ENCODE results near the gene BMAL1. TPM values are rescaled to one million over a fixed set of nuclear protein-coding genes. Genes with fewer than 3 reads are reported as not detected.

Gene BMAL1
- total RNA-seq, 2 experiments from 2014 or later = 18.6 to 20.2 TPM

DNA sequence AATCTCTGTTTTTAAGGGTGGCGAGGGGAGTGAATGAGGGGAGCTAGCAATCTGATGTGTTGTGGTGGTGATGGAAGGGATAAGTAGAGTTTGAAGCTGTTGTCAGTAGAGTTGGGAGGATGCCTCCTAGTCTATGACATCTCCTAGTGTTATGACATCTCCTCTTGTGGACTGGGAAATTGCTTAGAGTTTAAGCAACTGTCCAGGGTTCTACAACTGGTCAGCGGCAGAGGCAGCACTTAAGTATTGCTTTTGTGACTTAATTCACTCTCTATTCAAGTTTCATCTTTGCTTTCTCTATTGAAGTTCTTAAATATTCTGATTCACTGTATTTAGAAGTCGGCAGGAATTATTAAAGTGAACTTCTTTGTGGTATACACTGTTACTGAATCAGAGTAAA is 13.8 kb downstream of the BMAL1 start:
- ATAC-seq (no peak), DNase-seq (no peak)
- no peaks in the 10 kb centered on the region for H3K9me3 Mint-ChIP-seq (ENCODE audit: low read depth)
- no peaks in the 10 kb centered on the region for H3K27me3 Mint-ChIP-seq
- H3K27ac Mint-ChIP-seq = no peak overlapping the region
- ChIA-PET CTCF (interaction anchor here (0.6 to 2.0 kb wide), 7 partner anchors 12 to 84 kb away, joined by 3 to 8 read pairs (median 5); no protein-coding TSS in a partner anchor), POLR2A (no interaction called here)
- H3K4me1 Mint-ChIP-seq = peaks cover 84% of the 10 kb centered on the region
- H3K4me3 Mint-ChIP-seq = no peak overlapping the region
- intact Hi-C loops (cut with DNase I, micrococcal nuclease) = no loop called here
- H3K36me3 Mint-ChIP-seq (ENCODE audit: low read depth) = peaks cover 3% of the 10 kb centered on the region

DNA sequence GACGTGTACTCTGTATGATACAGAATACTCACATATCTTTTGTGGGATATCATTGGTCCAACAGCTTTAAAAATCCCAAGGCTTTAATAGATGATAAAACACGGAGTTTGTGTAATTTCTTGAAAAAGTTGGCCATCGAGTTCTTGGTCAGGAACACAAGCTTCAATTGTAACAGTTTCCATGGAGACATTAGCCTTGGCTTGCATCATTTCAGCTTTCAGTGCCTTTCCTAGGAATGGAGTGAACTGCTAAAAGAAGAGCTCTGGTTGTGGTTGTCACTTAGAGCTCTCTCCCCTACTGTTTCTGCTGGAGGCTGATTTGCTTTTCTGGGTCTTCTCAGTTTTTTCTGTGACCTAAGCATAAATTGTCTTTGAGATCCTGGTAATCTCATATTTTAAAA is 14.2 kb downstream of the BMAL1 start:
- DNase-seq = no peak
- Mint-ChIP-seq H3K9me3 (ENCODE audit: low read depth) (no peaks in the 10 kb centered on the region), H3K27ac (no peak overlapping the region), H3K27me3 (no peaks in the 10 kb centered on the region), H3K36me3 (ENCODE audit: low read depth) (peaks cover 3% of the 10 kb centered on the region), H3K4me3 (no peak overlapping the region), H3K4me1 (peaks cover 84% of the 10 kb centered on the region)
- ChIA-PET POLR2A (no interaction called here), CTCF (interaction anchor here (0.6 to 2.0 kb wide), 5 partner anchors 10 to 84 kb away, joined by 4 to 8 read pairs (median 5); no protein-coding TSS in a partner anchor)
- intact Hi-C loops (cut with DNase I, micrococcal nuclease) = no loop called here
- no peak for ATAC-seq

DNA sequence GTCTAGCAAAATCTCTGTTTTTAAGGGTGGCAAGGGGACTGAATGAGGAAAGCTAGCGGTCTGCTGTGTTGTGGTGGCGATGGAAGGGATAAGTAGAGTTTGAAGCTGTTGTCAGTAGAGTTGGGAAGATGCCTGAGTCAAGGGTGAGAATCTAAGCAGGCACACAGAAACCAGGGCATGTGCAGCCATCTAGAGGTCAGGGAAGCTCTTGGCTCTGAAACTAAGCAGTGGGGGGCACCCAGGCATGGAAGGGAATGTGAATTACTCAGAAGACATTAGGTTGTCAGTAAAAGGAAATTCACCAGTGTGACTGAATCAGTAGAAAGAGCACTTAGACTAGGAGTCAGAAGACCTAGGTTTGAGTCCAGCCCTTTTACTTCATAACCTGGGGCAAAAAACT is 15.4 kb downstream of the BMAL1 start:
- DNase-seq = no peak
- CTCF ChIA-PET = interaction anchor here (0.7 to 1.7 kb wide), 3 partner anchors 8 to 1141 kb away, joined by 3 to 5 read pairs (median 4); no protein-coding TSS in a partner anchor
- Mint-ChIP-seq H3K4me1 (peaks cover 83% of the 10 kb centered on the region), H3K27ac (no peak overlapping the region), H3K27me3 (no peaks in the 10 kb centered on the region), H3K4me3 (no peak overlapping the region), H3K36me3 (ENCODE audit: low read depth) (no peaks in the 10 kb centered on the region), H3K9me3 (ENCODE audit: low read depth) (no peaks in the 10 kb centered on the region)
- no peak for ATAC-seq
- intact Hi-C loops (cut with DNase I, micrococcal nuclease) = no loop called here
- POLR2A ChIA-PET = interaction anchor here (0.7 kb wide), 1 partner anchor 41 kb away, joined by 4 read pairs; no protein-coding TSS in a partner anchor

DNA sequence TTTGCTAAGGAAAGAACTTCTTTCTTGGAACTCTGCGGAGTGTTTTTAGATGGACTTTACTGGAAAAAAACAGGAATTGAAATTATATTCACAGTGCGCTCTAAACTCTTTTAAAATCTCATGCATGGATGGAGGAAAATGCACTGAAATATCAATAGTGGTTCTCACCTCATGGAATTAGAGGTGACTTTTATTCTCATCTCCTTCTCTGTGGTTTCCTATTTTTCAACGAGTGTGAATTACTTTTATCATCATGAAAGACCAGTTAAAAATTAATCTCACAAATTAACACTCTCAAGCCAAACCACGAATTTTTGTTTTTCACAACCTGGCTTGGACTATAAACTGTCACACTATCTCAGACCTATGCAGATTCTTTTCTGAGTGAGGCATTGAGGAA is 16.6 kb downstream of the BMAL1 start:
- peaks cover 80% of the 10 kb centered on the region for H3K4me1 Mint-ChIP-seq

DNA sequence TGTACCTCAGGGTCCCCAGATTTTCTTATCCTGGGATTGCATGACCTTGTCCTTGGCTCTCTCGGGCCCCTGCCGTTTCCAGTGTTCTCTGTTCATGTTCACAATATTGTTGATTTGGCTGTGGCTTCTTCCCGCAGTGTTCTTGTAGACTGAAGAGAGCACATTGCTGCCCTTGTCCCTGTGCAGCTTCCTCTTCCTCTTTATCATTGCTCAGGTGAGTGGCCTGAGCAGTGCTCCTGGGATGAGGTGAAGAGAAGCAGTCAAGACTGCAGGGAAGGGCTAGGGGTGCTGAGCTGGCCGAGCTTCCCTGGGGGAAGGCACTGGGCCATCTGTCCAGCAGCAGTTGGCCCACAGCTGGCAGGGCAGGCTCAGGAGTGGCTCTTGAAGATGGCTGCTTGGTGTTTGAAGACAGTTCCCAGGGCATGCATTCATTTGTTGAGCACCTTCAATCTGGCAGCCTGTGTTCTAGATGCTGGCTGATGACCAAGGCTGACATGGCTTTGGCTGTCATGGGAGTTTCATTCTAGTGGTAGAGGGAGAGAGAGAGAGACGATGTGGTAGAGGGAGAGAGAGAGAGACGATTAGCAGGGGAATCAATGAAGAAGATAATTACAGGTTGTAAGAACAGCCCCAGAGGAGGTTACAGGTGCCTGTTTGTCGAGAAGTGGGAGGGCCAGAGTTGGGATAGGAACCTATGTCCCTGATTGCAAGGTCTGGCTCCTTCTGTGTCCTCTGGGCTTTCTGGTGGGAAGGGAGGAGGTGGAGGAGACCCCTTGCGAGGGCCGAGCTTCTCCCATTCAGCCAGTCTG is 17.4 kb downstream of the BMAL1 start:
- Mint-ChIP-seq H3K9me3 (ENCODE audit: low read depth) (no peaks in the 10 kb centered on the region), H3K4me3 (no peak overlapping the region), H3K4me1 (peaks cover 77% of the 10 kb centered on the region), H3K27me3 (no peaks in the 10 kb centered on the region), H3K36me3 (ENCODE audit: low read depth) (no peaks in the 10 kb centered on the region), H3K27ac (no peak overlapping the region)
- ChIA-PET POLR2A (no interaction called here), CTCF (no interaction called here)
- DNase-seq (no peak), ATAC-seq (no peak)
- intact Hi-C loops (cut with DNase I, micrococcal nuclease) = no loop called here

More for the DNA sequence above, 16.6 kb downstream of the BMAL1 start:
- ChIA-PET CTCF (no interaction called here), POLR2A (no interaction called here)
- H3K9me3 Mint-ChIP-seq (ENCODE audit: low read depth) = no peaks in the 10 kb centered on the region
- intact Hi-C loops (cut with DNase I, micrococcal nuclease) = no loop called here
- no peak overlapping the region for H3K27ac Mint-ChIP-seq
- DNase-seq (no peak), ATAC-seq (no peak)
- H3K27me3 Mint-ChIP-seq = no peaks in the 10 kb centered on the region
- no peaks in the 10 kb centered on the region for H3K36me3 Mint-ChIP-seq (ENCODE audit: low read depth)
- no peak overlapping the region for H3K4me3 Mint-ChIP-seq

DNA sequence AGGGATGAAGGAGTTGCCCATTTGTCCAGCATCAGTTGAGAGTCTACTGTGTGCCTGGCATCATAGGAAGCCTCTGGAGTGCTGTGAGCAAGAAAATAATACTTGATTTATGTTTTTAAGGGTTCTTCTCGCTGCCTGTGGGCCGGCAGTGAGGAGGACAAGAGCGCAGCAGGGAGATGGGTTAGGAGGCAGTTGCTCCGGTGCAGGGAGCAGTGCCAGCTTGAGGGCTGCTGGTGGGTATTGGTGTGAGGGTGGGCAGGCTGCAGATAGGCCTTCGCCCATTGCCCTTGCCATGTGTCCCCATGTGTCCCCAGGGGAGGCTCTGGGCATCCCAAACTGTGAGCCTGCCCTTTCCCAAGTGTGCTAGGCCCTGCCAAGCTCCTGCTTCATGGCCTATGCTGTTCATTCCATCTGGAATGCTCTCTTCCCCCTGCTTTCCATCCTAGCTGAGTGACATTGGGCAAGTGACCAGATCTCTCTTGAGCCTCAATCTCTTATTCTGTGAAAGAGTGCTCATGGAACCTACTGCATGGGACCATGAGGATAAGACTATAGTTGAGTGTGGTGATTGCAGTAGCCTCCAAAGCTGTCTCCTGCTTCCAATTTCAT is 19.8 kb downstream of the BMAL1 start:
- intact Hi-C loops (cut with DNase I, micrococcal nuclease) = no loop called here
- CTCF ChIA-PET = interaction anchor here (0.6 to 1.3 kb wide), 6 partner anchors 11 to 85 kb away, joined by 3 to 5 read pairs (median 3); no protein-coding TSS in a partner anchor
- H3K27ac Mint-ChIP-seq = peak overlapping the region; percentile 23
- peaks cover 83% of the 10 kb centered on the region for H3K4me1 Mint-ChIP-seq
- ATAC-seq (no peak), DNase-seq (no peak)
- POLR2A ChIA-PET = interaction anchor here (0.6 kb wide), 1 partner anchor 16 kb away, joined by 3 read pairs; no protein-coding TSS in a partner anchor
- H3K27me3 Mint-ChIP-seq = no peaks in the 10 kb centered on the region
- H3K4me3 Mint-ChIP-seq = no peak overlapping the region
- no peaks in the 10 kb centered on the region for H3K9me3 Mint-ChIP-seq (ENCODE audit: low read depth)
- no peaks in the 10 kb centered on the region for H3K36me3 Mint-ChIP-seq (ENCODE audit: low read depth)

DNA sequence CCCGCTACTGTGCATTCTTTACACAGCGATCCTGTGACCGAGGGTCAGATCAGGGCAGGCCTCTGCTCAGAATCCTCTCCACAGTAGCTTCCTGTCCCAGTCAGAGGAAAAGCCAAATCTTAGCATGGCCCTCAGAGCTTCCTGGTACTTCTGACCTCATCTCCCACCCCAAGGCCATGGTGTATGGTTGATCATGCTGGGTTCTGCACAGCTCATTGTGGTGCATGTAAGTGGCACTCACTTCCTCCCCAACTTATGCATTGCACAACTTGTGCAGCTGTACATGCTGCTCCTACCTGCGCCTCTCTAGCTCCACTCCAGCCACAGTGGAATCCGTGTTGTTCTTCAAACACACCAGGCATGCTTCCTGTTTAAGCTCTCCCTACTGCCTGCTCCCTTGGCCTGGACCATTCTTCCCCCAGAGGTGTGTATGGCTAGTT is 20.3 kb downstream of the BMAL1 start:
- intact Hi-C loops (cut with DNase I, micrococcal nuclease) = no loop called here
- Mint-ChIP-seq H3K9me3 (ENCODE audit: low read depth) (no peaks in the 10 kb centered on the region), H3K27ac (peak overlapping the region; percentile 23), H3K36me3 (ENCODE audit: low read depth) (no peaks in the 10 kb centered on the region), H3K4me1 (peaks cover 78% of the 10 kb centered on the region), H3K4me3 (no peak overlapping the region), H3K27me3 (no peaks in the 10 kb centered on the region)
- DNase-seq (peak; percentile 51), ATAC-seq (peak; percentile 94)
- CTCF ChIA-PET = interaction anchor here (0.6 to 1.0 kb wide), 5 partner anchors 11 to 86 kb away, joined by 3 to 5 read pairs (median 3); no protein-coding TSS in a partner anchor
- POLR2A ChIA-PET = interaction anchor here (0.6 kb wide), 1 partner anchor 16 kb away, joined by 3 read pairs; no protein-coding TSS in a partner anchor

DNA sequence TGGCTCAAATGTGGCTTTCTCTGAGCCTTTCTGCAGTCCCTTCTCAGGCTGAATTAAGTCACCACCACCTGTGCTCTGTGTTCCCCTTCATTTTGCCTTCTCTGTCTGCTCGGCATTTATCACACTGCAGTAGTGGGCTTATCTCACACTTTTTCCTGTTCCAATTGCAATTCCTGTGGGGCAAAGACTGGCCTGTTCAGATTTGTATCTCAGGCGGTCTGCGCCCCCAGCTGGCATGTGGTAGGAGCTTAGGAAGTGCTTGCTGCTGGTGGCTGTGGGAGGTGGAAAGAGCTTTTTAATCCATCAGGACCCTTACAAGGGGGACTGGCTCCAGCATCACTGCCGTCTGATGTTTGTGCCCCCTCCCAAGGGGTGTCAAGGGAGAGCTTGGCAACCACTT is 21.2 kb downstream of the BMAL1 start:
- no peak for DNase-seq
- Mint-ChIP-seq H3K36me3 (ENCODE audit: low read depth) (no peaks in the 10 kb centered on the region), H3K4me1 (peaks cover 72% of the 10 kb centered on the region), H3K27ac (no peak overlapping the region), H3K27me3 (no peaks in the 10 kb centered on the region), H3K9me3 (ENCODE audit: low read depth) (peaks cover 2% of the 10 kb centered on the region), H3K4me3 (no peak overlapping the region)
- no peak for ATAC-seq
- ChIA-PET CTCF (interaction anchor here (0.7 kb wide), 1 partner anchor 60 kb away, joined by 3 read pairs; no protein-coding TSS in a partner anchor), POLR2A (no interaction called here)
- intact Hi-C loops (cut with DNase I, micrococcal nuclease) = no loop called here

DNA sequence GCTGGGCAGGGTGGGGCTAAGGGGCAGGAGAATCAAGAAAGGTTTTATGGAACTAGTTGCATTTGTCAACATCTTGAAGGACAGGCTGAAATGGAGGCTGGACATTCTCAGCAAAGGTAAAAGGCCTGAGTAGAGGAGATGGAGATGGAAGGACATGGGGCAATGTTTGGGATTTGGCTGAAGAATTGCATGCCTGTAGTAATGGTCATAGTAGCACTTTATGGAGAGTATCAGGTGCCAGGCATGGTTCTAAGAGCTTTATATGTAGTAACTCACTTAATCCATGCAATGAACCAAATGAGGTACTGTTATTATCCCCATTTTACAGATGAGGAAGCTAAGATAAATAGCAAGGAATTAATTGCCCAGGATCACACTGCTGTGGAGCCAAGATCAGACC is 23.9 kb downstream of the BMAL1 start:
- Mint-ChIP-seq H3K4me3 (no peak overlapping the region), H3K4me1 (peaks cover 45% of the 10 kb centered on the region), H3K27ac (no peak overlapping the region), H3K27me3 (no peaks in the 10 kb centered on the region), H3K9me3 (ENCODE audit: low read depth) (peaks cover 2% of the 10 kb centered on the region), H3K36me3 (ENCODE audit: low read depth) (peaks cover 2% of the 10 kb centered on the region)
- ChIA-PET CTCF (interaction anchor here (0.7 to 2.3 kb wide), 4 partner anchors 9 to 47 kb away, joined by 3 to 14 read pairs (median 4); no protein-coding TSS in a partner anchor), POLR2A (no interaction called here)
- intact Hi-C loops (cut with DNase I, micrococcal nuclease) = no loop called here
- ATAC-seq (no peak), DNase-seq (no peak)

DNA sequence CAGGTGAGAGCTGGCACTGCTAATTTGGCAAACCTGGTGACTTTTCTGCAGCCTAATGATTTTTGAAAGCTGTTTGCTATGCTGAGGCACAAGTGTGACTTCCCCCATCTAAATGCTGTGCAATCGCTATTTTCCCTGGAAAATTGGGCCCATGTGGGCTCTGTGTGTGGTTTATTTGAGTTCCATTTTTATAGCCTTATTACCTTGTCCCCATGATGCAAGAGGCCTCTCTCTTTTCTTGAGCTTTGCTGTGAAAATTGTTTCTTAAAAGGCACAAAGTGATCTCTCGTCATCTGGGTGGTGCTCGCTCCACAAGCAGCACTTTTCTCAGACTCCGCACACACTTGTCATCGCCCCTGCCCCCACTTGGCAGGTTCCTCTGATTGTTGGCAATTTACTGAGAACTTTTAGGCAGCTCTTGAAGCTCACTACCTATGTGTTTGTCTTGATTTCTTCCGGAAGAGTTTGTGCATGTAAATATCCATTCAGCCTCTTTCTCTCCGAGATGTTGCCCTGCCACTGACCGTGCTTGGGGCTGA is 24.9 kb downstream of the BMAL1 start:
- POLR2A ChIA-PET = no interaction called here

More for the DNA sequence above, 24.9 kb downstream of the BMAL1 start:
- DNase-seq (no peak), ATAC-seq (no peak)
- H3K4me3 Mint-ChIP-seq = no peak overlapping the region
- no peak overlapping the region for H3K27ac Mint-ChIP-seq
- peaks cover 2% of the 10 kb centered on the region for H3K36me3 Mint-ChIP-seq (ENCODE audit: low read depth)
- peaks cover 2% of the 10 kb centered on the region for H3K9me3 Mint-ChIP-seq (ENCODE audit: low read depth)
- H3K27me3 Mint-ChIP-seq = no peaks in the 10 kb centered on the region
- H3K4me1 Mint-ChIP-seq = peaks cover 37% of the 10 kb centered on the region
- CTCF ChIA-PET = interaction anchor here (0.5 to 2.3 kb wide), 6 partner anchors 25 to 1168 kb away, joined by 3 to 14 read pairs (median 4); no protein-coding TSS in a partner anchor
- intact Hi-C loops (cut with DNase I, micrococcal nuclease) = no loop called here

Data from activated CD4-positive, alpha-beta T cell treated with anti-CD3 and anti-CD28 coated beads for 36 hours (primary cell).